Progenitor cell of endocrine pancreas (in vitro differentiated cells): ENCODE measurements around the gene TPRA1. TPM values are rescaled to one million over a fixed set of nuclear protein-coding genes. Genes with fewer than 3 reads are reported as not detected.
A peak's percentile ranks its signal among the peaks of the same experiment; 100 is the strongest.

Experiments
- DNase-seq: peaks from one replicate; pipeline ENCODE4 v3.0.0; 2021; ENCODE audit warnings: low spot score; ENCODE audit not compliant: unreplicated experiment
- H3K27ac Mint-ChIP-seq: 2 replicates; pipeline ENCODE4 v1.8.0; 2021; ENCODE audit warnings: mild to moderate bottlenecking, moderate library complexity, mixed read lengths
- H3K27me3 Mint-ChIP-seq: 2 replicates; pipeline ENCODE4 v1.8.0; 2021; ENCODE audit warnings: mixed read lengths
- H3K36me3 Mint-ChIP-seq: 2 replicates; pipeline ENCODE4 v1.8.0; 2022; ENCODE audit warnings: mixed read lengths; ENCODE audit not compliant: insufficient read depth
- H3K4me1 Mint-ChIP-seq: 2 replicates; pipeline ENCODE4 v1.8.0; 2021; ENCODE audit warnings: low read depth, mixed read lengths
- H3K4me3 Mint-ChIP-seq: 2 replicates; pipeline ENCODE4 v1.8.0; 2021; ENCODE audit warnings: low read depth, mild to moderate bottlenecking, moderate library complexity, mixed read lengths
- H3K9me3 Mint-ChIP-seq: 2 replicates; pipeline ENCODE4 v1.8.0; 2021; ENCODE audit warnings: low read depth, mixed read lengths
- CTCF ChIP-seq: fragments of 200-600 bp; sonication (generic); IDR thresholded peaks from one replicate; pipeline ENCODE4 v1.5.0; 2021; ENCODE audit warnings: antibody characterized with exemption, mild to moderate bottlenecking; ENCODE audit not compliant: unreplicated experiment
- total RNA-seq: library from RNA; stranded (reverse); gene quantifications from 2 replicates; pipeline ENCODE4 v1.2.1, GENCODE V29; 2021

TPRA1 gene
- total RNA-seq, 1 donor from 2014 or later = 25.1 TPM

- Mint-ChIP-seq H3K27ac (no peak overlapping the region), H3K4me3 (peak overlapping the region; percentile 37)
- no peak for DNase-seq
These were observed 6.7 kb upstream of the TPRA1 start for GRCh38 chr3:127597020-127597771.

GRCh38 chr3:127595303-127595702 lies 4.8 kb upstream of the TPRA1 start:
- DNase-seq = no peak
- no peak overlapping the region for H3K27ac Mint-ChIP-seq
- H3K4me3 Mint-ChIP-seq = no peak overlapping the region

More at GRCh38 chr3:127597020-127597771, 6.7 kb upstream of the TPRA1 start:
- Mint-ChIP-seq H3K9me3 (no peaks in the 10 kb centered on the region), H3K27me3 (peaks cover 12% of the 10 kb centered on the region), H3K36me3 (peaks cover 9% of the 10 kb centered on the region), H3K4me1 (peaks cover 15% of the 10 kb centered on the region)
- no peak for TF ChIP-seq CTCF

GRCh38 chr3:127593178-127593577 lies 2.6 kb upstream of the TPRA1 start:
- no peak for TF ChIP-seq CTCF
- H3K4me3 Mint-ChIP-seq = no peak overlapping the region

More at GRCh38 chr3:127595303-127595702, 4.8 kb upstream of the TPRA1 start:
- Mint-ChIP-seq H3K4me1 (peaks cover 20% of the 10 kb centered on the region), H3K9me3 (no peaks in the 10 kb centered on the region), H3K27me3 (peaks cover 12% of the 10 kb centered on the region), H3K36me3 (peaks cover 2% of the 10 kb centered on the region)
- TF ChIP-seq CTCF = no peak

GRCh38 chr3:127590282-127590592 lies 296 bp downstream of the TPRA1 start:
- Mint-ChIP-seq H3K36me3 (no peaks in the 10 kb centered on the region), H3K27me3 (peaks cover 5% of the 10 kb centered on the region), H3K27ac (peak overlapping the region; percentile 97), H3K9me3 (no peaks in the 10 kb centered on the region), H3K4me3 (peak overlapping the region; percentile 91), H3K4me1 (peaks cover 16% of the 10 kb centered on the region)
- no peak for TF ChIP-seq CTCF
- no peak for DNase-seq

More at GRCh38 chr3:127593178-127593577, 2.6 kb upstream of the TPRA1 start:
- Mint-ChIP-seq H3K9me3 (no peaks in the 10 kb centered on the region), H3K27me3 (peaks cover 12% of the 10 kb centered on the region), H3K36me3 (no peaks in the 10 kb centered on the region), H3K27ac (no peak overlapping the region), H3K4me1 (peaks cover 19% of the 10 kb centered on the region)
- DNase-seq = no peak

- Mint-ChIP-seq H3K9me3 (no peaks in the 10 kb centered on the region), H3K27me3 (peaks cover 3% of the 10 kb centered on the region), H3K4me3 (peak overlapping the region; percentile 91), H3K36me3 (no peaks in the 10 kb centered on the region), H3K27ac (no peak overlapping the region), H3K4me1 (peaks cover 16% of the 10 kb centered on the region)
- no peak for TF ChIP-seq CTCF
- DNase-seq = peak; percentile 29
These were observed 792 bp downstream of the TPRA1 start for GRCh38 chr3:127589600-127590281.
